K562 (cell line): Measurements from ENCODE around the gene LUC7L3. TPM values are rescaled to one million over a fixed set of nuclear protein-coding genes. Genes with fewer than 3 reads are reported as not detected.
A peak's percentile ranks its signal among the peaks of the same experiment; 100 is the strongest.

Experiments
- ATAC-seq: fragments of 200-7000 bp; cut with Tn5 transposase; 3 replicates; pipeline ENCODE4 v1.9.1; 2020; ENCODE audit warnings: moderate library complexity
- BruUV-seq: library from RNA; stranded (reverse); fragments of 400-500 nt; replicated peaks from 2 replicates; lab custom pipeline; 2021; lab: Mats Ljungman, UMichigan
- CTCF ChIA-PET: fragments of 300-600 bp; formaldehyde crosslinking; extraction: SDS; loops from one replicate; lab custom pipeline; 2021; ENCODE audit warnings: low intra/inter-chr PET ratio; lab: Yijun Ruan, JAX
- POLR2A ChIA-PET: fragments of 300-600, 350-650 bp; sonication (Branson Sonifier 250); formaldehyde crosslinking; extraction: SDS; loops from one replicate; lab custom pipeline; 2021; ENCODE audit warnings: antibody characterized with exemption, inconsistent platforms; lab: Yijun Ruan, JAX
- DNase-seq, 4 experiments: peaks; one replicate each; pipeline versions ENCODE4 v3.0.0 to v3.0.0-alpha.2; 2011 to 2018; ENCODE audit warnings: low spot score in 3 of 4, mixed read lengths in 3 of 4; ENCODE audit errors: extremely low read depth in 1 of 4
- FAIRE-seq: peaks from 2 replicates; lab custom pipeline; 2011; peaks lifted over from hg19 to GRCh38; lab: Jason Lieb, UNC
- H2AFZ ChIP-seq: 2 replicates; pipeline ENCODE4 v1.6.0; 2011; ENCODE audit warnings: low read depth, low read length, control low read depth, inconsistent platforms
- H3K27ac ChIP-seq: fragments of 200-600 bp; 3 replicates; pipeline ENCODE4 v1.8.0; 2011; ENCODE audit warnings: low read depth, mild to moderate bottlenecking, control low read depth, inconsistent platforms, low read length, moderate library complexity, mixed read lengths; ENCODE audit errors: extremely low read depth
- H3K27me3 ChIP-seq, 2 experiments: fragments of 300-600 bp in 1 of 2; 2 replicates in 1 of 2; 3 replicates in 1 of 2; pipeline versions ENCODE4 v1.6.0 to v1.8.0; 2011; ENCODE audit warnings: inconsistent platforms in 2 of 2, low read length in 2 of 2, mild to moderate bottlenecking in 1 of 2, mixed read lengths in 1 of 2, moderate library complexity in 1 of 2; ENCODE audit not compliant: control insufficient read depth in 2 of 2, insufficient read depth in 2 of 2
- H3K36me3 ChIP-seq: fragments of 300-600 bp; 3 replicates; pipeline ENCODE4 v1.8.0; 2011; ENCODE audit warnings: mild to moderate bottlenecking, low read length, inconsistent platforms; ENCODE audit not compliant: control insufficient read depth, insufficient read depth
- H3K4me1 ChIP-seq, 2 experiments: fragments of 200-600 bp in 1 of 2; replicated peaks in 1 of 2; 2 replicates in 1 of 2; 3 replicates in 1 of 2; pipeline versions ENCODE4 v1.5.1 to v1.8.0; 2011; ENCODE audit warnings: inconsistent platforms in 2 of 2, low read length in 2 of 2, mild to moderate bottlenecking in 1 of 2, mixed read lengths in 1 of 2, moderate library complexity in 1 of 2; ENCODE audit not compliant: control insufficient read depth in 2 of 2, insufficient read depth in 2 of 2
- H3K4me2 ChIP-seq: 2 replicates; pipeline ENCODE4 v1.6.1; 2011; ENCODE audit warnings: low read length, control low read depth, inconsistent platforms, mixed read lengths; ENCODE audit not compliant: insufficient read depth
- H3K4me3 ChIP-seq: fragments of 200-600 bp; sonication (generic), shearing (Covaris generic); 2 replicates; pipeline ENCODE4 v1.5.1; 2016; ENCODE audit warnings: control low read depth, inconsistent platforms
- H3K79me2 ChIP-seq: fragments of 200-600 bp; 3 replicates; pipeline ENCODE4 v1.8.0; 2011; ENCODE audit warnings: low read length, inconsistent platforms; ENCODE audit not compliant: control insufficient read depth, insufficient read depth
- H3K9ac ChIP-seq, 2 experiments: 2 replicates each; pipeline versions ENCODE4 v1.6.0 to v1.6.1; 2011; ENCODE audit warnings: low read depth in 2 of 2, low read length in 2 of 2, control low read depth in 1 of 2, inconsistent platforms in 1 of 2, mild to moderate bottlenecking in 1 of 2, mixed read lengths in 1 of 2; ENCODE audit not compliant: insufficient read depth in 1 of 2
- H3K9me1 ChIP-seq: one replicate; pipeline ENCODE4 v1.6.0; 2011; ENCODE audit warnings: inconsistent platforms, mild to moderate bottlenecking, low read length, moderate library complexity; ENCODE audit not compliant: control insufficient read depth, insufficient read depth
- H3K9me3 ChIP-seq: replicated peaks from 2 replicates; pipeline ENCODE4 v1.5.1; 2011; ENCODE audit warnings: low read depth, low read length, inconsistent platforms; ENCODE audit not compliant: control insufficient read depth, insufficient read depth
- H4K20me1 ChIP-seq: replicated peaks from 2 replicates; pipeline ENCODE4 v1.6.1; 2011; ENCODE audit warnings: low read length, inconsistent platforms, mixed read lengths; ENCODE audit not compliant: control insufficient read depth, insufficient read depth
- U2AF2 ChIP-seq: fragments of 200-400 bp; formaldehyde crosslinking; optimal IDR thresholded peaks from 2 replicates; pipeline ENCODE3; 2017; ENCODE audit warnings: low read depth, mild to moderate bottlenecking, low read length
- ZBTB11 ChIP-seq, 3 experiments: fragments of 200-800 bp in 1 of 3; fragments of 250-450 bp in 1 of 3; fragments of 450-650 bp in 1 of 3; sonication (Bioruptor Pico) in 1 of 3; sonication (Bioruptor generic) in 1 of 3; formaldehyde crosslinking in 1 of 3; IDR thresholded peaks; 2 replicates each; pipeline versions ENCODE4 v1.6.1 to v1.8.0; 2016 to 2022; ENCODE audit warnings: mild to moderate bottlenecking in 2 of 3, missing genetic modification characterization in 2 of 3, missing compliant biosample characterization in 1 of 3, moderate library complexity in 1 of 3
- ZFX ChIP-seq: sonication (generic); formaldehyde crosslinking; IDR thresholded peaks from 2 replicates; pipeline ENCODE4 v1.8.0; 2022; ENCODE audit warnings: mild to moderate bottlenecking, missing genetic modification reagents, moderate library complexity
- ZNF766 ChIP-seq: fragments of 200-800 bp; sonication (Bioruptor generic); conservative IDR thresholded peaks from 2 replicates; pipeline ENCODE4 v1.6.1; 2016; ENCODE audit warnings: missing genetic modification characterization, missing compliant biosample characterization
- WGBS: fragments of 100-300 bp; shearing (Covaris generic); methylation state at CpG from one replicate; pipeline ENCODE4 v1.1.6; 2016; ENCODE audit warnings: low coverage, mixed read lengths; ENCODE audit not compliant: insufficient coverage; ENCODE audit errors: missing lambda C conversion rate; 5-methylcytosine and 5-hydroxymethylcytosine counted together
- in situ Hi-C: fragments of 300-500 bp; cut with MboI; formaldehyde crosslinking; loops from 4 replicates; pipeline ENCODE4 v1.15.0; 2018; ENCODE audit warnings: inconsistent platforms, mixed read lengths
- intact Hi-C: fragments of 100-400 bp; cut with micrococcal nuclease; formaldehyde crosslinking; loops from 2 replicates; pipeline ENCODE4 v1.14.2; 2022
- polyA plus RNA-seq, 8 experiments: library from polyadenylated mRNA; depleted of rRNA in 4 of 8; stranded (reverse) in 5 of 8; unstranded in 3 of 8; fragments of >200 nt; fragmentation: Nextera tagmentation in 2 of 8; fragmentation: Illumina TruSeq in 1 of 8; extraction: Ambion mirVana in 2 of 8; extraction: Trizol in 1 of 8; gene quantifications; 2 replicates each; pipeline versions ENCODE4 v1.2.1 to v1.2.3, GENCODE V29; 2011 to 2014; ENCODE audit warnings: inconsistent platforms in 1 of 8, missing spikeins in 1 of 8
- total RNA-seq, 7 experiments: library from RNA; depleted of rRNA in 6 of 7; stranded (reverse); fragments of >200 nt in 6 of 7; fragmentation: Illumina TruSeq in 2 of 7; extraction: Trizol in 2 of 7; gene quantifications; 2 replicates each; pipeline versions ENCODE4 v1.2.1 to v1.2.3, GENCODE V29; 2011 to 2021; ENCODE audit warnings: low replicate concordance in 1 of 7

LUC7L3 gene
- total and polyA plus RNA-seq, 9 of the 15 experiments (the other 6 are each of a cell fraction or from before 2014, with no cell fraction given) = 80.8 to 284 (median 127) TPM

GRCh38 chr17:50798424-50799288, 79.3 kb downstream of the LUC7L3 start:
- DNase-seq = no peak
- no peaks in the 10 kb centered on the region for H3K9me3 ChIP-seq
- no peaks in the 10 kb centered on the region for H3K9me1 ChIP-seq
- peaks cover 0 to 9% of the 10 kb centered on the region in 2 experiments; a peak in 2 of 5 replicates for H3K27me3 ChIP-seq
- 0 out of 2 replicates have a peak overlapping the region, but pooled peaks have one; percentile 55 for H2AFZ ChIP-seq
- no peak overlapping the region for H3K4me2 ChIP-seq
- no peak for FAIRE-seq
- ATAC-seq = peak; percentile 33
- 50% methylated on average over 17 of the region's 19 CpGs for WGBS
- H3K27ac ChIP-seq = no peak overlapping the region
- in situ Hi-C loops = no loop called here
- no peak overlapping the region for H3K4me3 ChIP-seq
- peaks cover 0 to 6% of the 10 kb centered on the region in 2 experiments; a peak in 1 of 5 replicates for H3K4me1 ChIP-seq
- H4K20me1 ChIP-seq = no peaks in the 10 kb centered on the region
- no TSS peak for BruUV-seq
- POLR2A ChIA-PET = interaction anchor here (0.5 to 0.8 kb wide), 3 partner anchors 15 to 150 kb away, joined by 3 to 4 read pairs (median 4); no protein-coding TSS in a partner anchor
- H3K9ac ChIP-seq = no peak overlapping the region
- CTCF ChIA-PET = no interaction called here
- TF ChIP-seq ZFX (CRISPR knock-in tag) (0 out of 2 replicates have a peak, but pooled peaks have one; percentile 21), U2AF2 (no peak)
- intact Hi-C loops = no loop called here
- no peaks in the 10 kb centered on the region for H3K79me2 ChIP-seq
- no peaks in the 10 kb centered on the region for H3K36me3 ChIP-seq

GRCh38 chr17:50799582-50799981, 80.2 kb downstream of the LUC7L3 start:
- no peak for ATAC-seq
- CTCF ChIA-PET = no interaction called here

More at GRCh38 chr17:50799582-50799981, 80.2 kb downstream of the LUC7L3 start:
- in situ Hi-C loops = no loop called here
- Histone ChIP-seq H3K4me1 (peaks cover 0 to 6% of the 10 kb centered on the region in 2 experiments; a peak in 1 of 5 replicates), H3K36me3 (no peaks in the 10 kb centered on the region), H2AFZ (no peak overlapping the region), H3K9me1 (no peaks in the 10 kb centered on the region), H3K9me3 (no peaks in the 10 kb centered on the region), H3K4me3 (no peak overlapping the region), H4K20me1 (no peaks in the 10 kb centered on the region), H3K27ac (no peak overlapping the region), H3K9ac (no peak overlapping the region; a peak in 1 of 4 replicates), H3K4me2 (no peak overlapping the region), H3K27me3 (peaks cover 0 to 9% of the 10 kb centered on the region in 2 experiments; a peak in 2 of 5 replicates), H3K79me2 (no peaks in the 10 kb centered on the region)
- no TSS peak for BruUV-seq
- TF ChIP-seq ZNF766 (CRISPR knock-in tag) (no peak), ZBTB11 (CRISPR knock-in tag; IDR thresholded peaks at IDR 0.05) (no peak)
- intact Hi-C loops = no loop called here
- DNase-seq (no peak), FAIRE-seq (no peak)
- WGBS = 39% methylated on average over 9 of the region's 9 CpGs
- POLR2A ChIA-PET = interaction anchor here (0.5 kb wide), 1 partner anchor 149 kb away, joined by 4 read pairs; no protein-coding TSS in a partner anchor
